HCT116 (cell line): ENCODE results near the gene ATF5. TPM values are rescaled to one million over a fixed set of nuclear protein-coding genes. Genes with fewer than 3 reads are reported as not detected.

ENCODE experiments used
- ATAC-seq: fragments of 200-7000 bp; cut with Tn5 transposase; 2 replicates; pipeline ENCODE4 v1.9.1; 2020; ENCODE audit warnings: mild to moderate bottlenecking, moderate library complexity
- BruUV-seq: library from RNA; stranded (reverse); fragments of 400-500 nt; replicated peaks from 2 replicates; lab custom pipeline; 2021; lab: Mats Ljungman, UMichigan
- CTCF ChIA-PET: fragments of 300-600 bp; sonication (Branson Sonifier 250); formaldehyde crosslinking; loops from one replicate; lab custom pipeline; 2021; ENCODE audit warnings: antibody characterized with exemption; lab: Charles Lee
- POLR2A ChIA-PET: fragments of 300-600, 350-600 bp; sonication (Branson Sonifier 250); formaldehyde crosslinking; loops from one replicate; lab custom pipeline; 2021; ENCODE audit warnings: antibody characterized with exemption; lab: Charles Lee
- RAD21 ChIA-PET, 2 experiments: fragments of 300-600 bp; sonication (Branson Sonifier 250); formaldehyde crosslinking; loops; one replicate each; lab custom pipeline; 2023; ENCODE audit warnings: low total read pairs in 2 of 2; ENCODE audit not compliant: uncharacterized antibody in 2 of 2, unreplicated experiment in 2 of 2, low non-redundant PET in 1 of 2; lab: Charles Lee
- DNase-seq: peaks from one replicate; pipeline ENCODE4 v3.0.0-alpha.2; 2010; ENCODE audit warnings: low read depth, low spot score
- H2AFZ ChIP-seq: fragments of 200-600 bp; shearing (Covaris generic), sonication (generic); 2 replicates; pipeline ENCODE4 v1.6.1; 2017; ENCODE audit warnings: low read depth, mixed run types, mixed read lengths, antibody characterized with exemption, low read length; ENCODE audit not compliant: poor library complexity, severe bottlenecking
- H3K27ac ChIP-seq: 2 replicates; pipeline ENCODE4 v1.5.1; 2012; ENCODE audit warnings: low read depth, low read length
- H3K27me3 ChIP-seq: fragments of 200-600 bp; sonication (generic); 2 replicates; pipeline ENCODE4 v1.6.1; 2016; ENCODE audit warnings: mixed run types, low read length, mixed read lengths; ENCODE audit not compliant: insufficient read depth
- H3K36me3 ChIP-seq, 2 experiments: fragments of 200-500 bp in 1 of 2; fragments of 200-600 bp in 1 of 2; sonication (Bioruptor generic) in 1 of 2; sonication (generic) in 1 of 2; 2 replicates each; pipeline versions ENCODE4 v1.5.1 to v1.6.1; 2014 to 2016; ENCODE audit warnings: low read length in 2 of 2, inconsistent platforms in 1 of 2, mixed read lengths in 1 of 2, mixed run types in 1 of 2; ENCODE audit not compliant: insufficient read depth in 2 of 2, control insufficient read depth in 1 of 2
- H3K4me1 ChIP-seq, 2 experiments: fragments of 200-600 bp in 1 of 2; sonication (generic) in 1 of 2; 2 replicates each; pipeline versions ENCODE4 v1.5.1 to v1.6.1; 2012 to 2017; ENCODE audit warnings: low read length in 2 of 2, inconsistent platforms in 1 of 2, mild to moderate bottlenecking in 1 of 2, mixed read lengths in 1 of 2, mixed run types in 1 of 2, moderate library complexity in 1 of 2; ENCODE audit not compliant: insufficient read depth in 2 of 2, control insufficient read depth in 1 of 2
- H3K4me2 ChIP-seq: fragments of 200-600 bp; sonication (generic); 2 replicates; pipeline ENCODE4 v1.6.1; 2017; ENCODE audit warnings: mixed run types, low read length, mixed read lengths
- H3K4me3 ChIP-seq, 2 experiments: fragments of 200-600 bp in 1 of 2; sonication (generic) in 1 of 2; replicated peaks in 1 of 2; 2 replicates each; pipeline ENCODE4 v1.5.1; 2011 to 2016; ENCODE audit warnings: low read length in 2 of 2, control low read depth in 1 of 2, low read depth in 1 of 2, mild to moderate bottlenecking in 1 of 2, mixed read lengths in 1 of 2, mixed run types in 1 of 2
- H3K79me2 ChIP-seq: fragments of 200-600 bp; sonication (generic); 2 replicates; pipeline ENCODE4 v1.6.1; 2017; ENCODE audit warnings: mild to moderate bottlenecking, mixed run types, low read length, moderate library complexity, mixed read lengths; ENCODE audit not compliant: insufficient read depth
- H3K9ac ChIP-seq: fragments of 200-600 bp; sonication (generic); 2 replicates; pipeline ENCODE4 v1.6.1; 2016; ENCODE audit warnings: low read length, mixed read lengths
- H3K9me2 ChIP-seq: fragments of 200-600 bp; sonication (generic), shearing (Covaris generic); 2 replicates; pipeline ENCODE4 v1.6.1; 2017; ENCODE audit warnings: mixed run types, mild to moderate bottlenecking, moderate library complexity; ENCODE audit not compliant: insufficient read depth
- H3K9me3 ChIP-seq, 2 experiments: fragments of 200-500 bp in 1 of 2; fragments of 200-600 bp in 1 of 2; sonication (Bioruptor generic) in 1 of 2; sonication (generic) in 1 of 2; 2 replicates each; pipeline ENCODE4 v1.6.1; 2014 to 2017; ENCODE audit warnings: low read length in 2 of 2, mixed read lengths in 2 of 2, inconsistent platforms in 1 of 2, low read depth in 1 of 2, mild to moderate bottlenecking in 1 of 2, mixed run types in 1 of 2, moderate library complexity in 1 of 2; ENCODE audit not compliant: control insufficient read depth in 1 of 2, insufficient read depth in 1 of 2
- H4K20me1 ChIP-seq: fragments of 200-600 bp; sonication (generic), shearing (Covaris generic); 2 replicates; pipeline ENCODE4 v1.6.1; 2017; ENCODE audit warnings: mixed run types, mild to moderate bottlenecking, moderate library complexity; ENCODE audit not compliant: insufficient read depth
- CBX3 ChIP-seq: IDR thresholded peaks from 2 replicates; pipeline ENCODE4 v1.6.1; 2012; ENCODE audit warnings: low read depth
- CEBPB ChIP-seq: IDR thresholded peaks from 2 replicates; pipeline ENCODE4 v1.6.1; 2012; ENCODE audit warnings: low read depth
- CTCF ChIP-seq, 3 experiments: fragments of 200-600 bp in 1 of 3; sonication (generic) in 1 of 3; IDR thresholded peaks in 2 of 3; conservative IDR thresholded peaks in 1 of 3; 2 replicates each; pipeline ENCODE4 v1.5.1; 2012 to 2017; ENCODE audit warnings: low read depth in 2 of 3, low read length in 2 of 3, antibody characterized with exemption in 1 of 3, borderline replicate concordance in 1 of 3, control low read depth in 1 of 3, mild to moderate bottlenecking in 1 of 3, mixed read lengths in 1 of 3, mixed run types in 1 of 3, moderate library complexity in 1 of 3; ENCODE audit not compliant: insufficient read depth in 1 of 3
- EGR1 ChIP-seq: IDR thresholded peaks from 2 replicates; pipeline ENCODE4 v1.6.1; 2012; ENCODE audit warnings: low read depth
- ELF1 ChIP-seq: IDR thresholded peaks from 2 replicates; pipeline ENCODE4 v1.6.1; 2012; ENCODE audit warnings: low read depth, borderline replicate concordance
- EZH2 ChIP-seq: fragments of 200-600 bp; sonication (generic); IDR thresholded peaks from 2 replicates; pipeline ENCODE4 v1.6.1; 2017; ENCODE audit warnings: antibody characterized with exemption, mixed run types
- FOSL1 ChIP-seq: IDR thresholded peaks from 2 replicates; pipeline ENCODE4 v1.6.1; 2012; ENCODE audit warnings: low read depth
- JUND ChIP-seq: IDR thresholded peaks from 2 replicates; pipeline ENCODE4 v1.6.1; 2012
- MAX ChIP-seq: IDR thresholded peaks from 2 replicates; pipeline ENCODE4 v1.6.1; 2012
- RAD21 ChIP-seq: IDR thresholded peaks from 2 replicates; pipeline ENCODE4 v1.6.1; 2012; ENCODE audit warnings: low read depth, mild to moderate bottlenecking
- REST ChIP-seq: IDR thresholded peaks from 2 replicates; pipeline ENCODE4 v1.6.1; 2012; ENCODE audit warnings: low read depth
- SP1 ChIP-seq: IDR thresholded peaks from 2 replicates; pipeline ENCODE4 v1.6.1; 2012; ENCODE audit warnings: low read depth
- YY1 ChIP-seq: IDR thresholded peaks from 2 replicates; pipeline ENCODE4 v1.6.1; 2011; ENCODE audit warnings: low read length, low read depth, moderate library complexity, mild to moderate bottlenecking; ENCODE audit not compliant: insufficient replicate concordance; ENCODE audit errors: extremely low read depth
- ZBTB33 ChIP-seq: IDR thresholded peaks from 2 replicates; pipeline ENCODE4 v1.6.1; 2011; ENCODE audit warnings: mild to moderate bottlenecking, low read length, moderate library complexity; ENCODE audit not compliant: insufficient replicate concordance; ENCODE audit errors: extremely low read depth
- ZFX ChIP-seq: fragments of 450-650 bp; IDR thresholded peaks from 2 replicates; pipeline ENCODE4 v1.6.1; 2017
- ZNF274 ChIP-seq: fragments of 200-500 bp; sonication (Bioruptor generic); IDR thresholded peaks from 2 replicates; pipeline ENCODE4 v1.6.1; 2014; ENCODE audit warnings: mild to moderate bottlenecking, low read depth, low read length, inconsistent platforms
- intact Hi-C: fragments of 100-400 bp; cut with micrococcal nuclease; formaldehyde crosslinking; loops from 2 replicates; pipeline ENCODE4 v1.10.0; 2022
- total RNA-seq: library from RNA; stranded (reverse); gene quantifications from one replicate; pipeline ENCODE4 v1.2.1, GENCODE V29; 2021; ENCODE audit not compliant: unreplicated experiment

The ATF5 gene
- total RNA-seq, 1 experiment from 2014 or later: 28.2 TPM

- Histone ChIP-seq H3K36me3 (peaks cover 31 to 42% of the 10 kb centered on the region in 2 experiments), H4K20me1 (peaks cover 7% of the 10 kb centered on the region; the same call in 1 of the 2 replicates), H3K4me2 (no peak overlapping the region), H3K4me1 (no peaks in the 10 kb centered on the region), H3K9ac (no peak overlapping the region)
- intact Hi-C loops: no loop called here
- no peak for ATAC-seq
- RAD21 ChIA-PET: no interaction called here
- TF ChIP-seq SP1 (no peak), RAD21 (no peak), REST (no peak), FOSL1 (no peak), CTCF (IDR thresholded peaks at IDR 0.05 in 2 of 3, conservative IDR thresholded peaks at IDR 0.05 in 1 of 3; ENCODE audit: borderline replicate concordance in 1 of 3, insufficient read depth in 1 of 3, low read depth in 2 of 3, low read length in 2 of 3) (no peak), CEBPB (no peak), ZNF274 (no peak), CBX3 (no peak), YY1 (no peak), ZBTB33 (no peak), ZFX (no peak), ELF1 (no peak), MAX (no peak), JUND (no peak), EZH2 (no peak), EGR1 (no peak)
- TF ChIP-seq, all 23 proteins: peak for 0
- no TSS peak for BruUV-seq
- Histone ChIP-seq H3K79me2 (peaks cover 98% of the 10 kb centered on the region), H2AFZ (no peak overlapping the region), H3K4me3 (no peak overlapping the region), H3K27ac (no peak overlapping the region), H3K9me3 (no peaks in the 10 kb centered on the region), H3K27me3 (no peaks in the 10 kb centered on the region), H3K9me2 (no peaks in the 10 kb centered on the region)
- ChIA-PET CTCF (no interaction called here), POLR2A (interaction anchor here (1.0 kb wide), 1 partner anchor 12 kb away, joined by 3 read pairs; no protein-coding TSS in a partner anchor)
- DNase-seq: no peak
Observed at GRCh38 chr19:49918089-49918488, 10.9 kb upstream of the ATF5 start.
